Right cardiac atrium (tissue), 5 donors: ENCODE results near the gene DPEP3. TPM values are rescaled to one million over a fixed set of nuclear protein-coding genes. Genes with fewer than 3 reads are reported as not detected.

Source experiments
- ATAC-seq, 2 donors: fragments of 200-7000 bp; cut with Tn5 transposase; one replicate each; pipeline versions ENCODE4 v1.8.0 to v1.9.1; 2020; ENCODE audit warnings: moderate library complexity in 2 of 2, mild to moderate bottlenecking in 1 of 2
- DNase-seq, 3 donors: peaks; one replicate each; pipeline ENCODE4 v3.0.0-alpha.2; 2020
- H3K27ac ChIP-seq: one replicate; pipeline ENCODE4 v1.5.1; 2013; ENCODE audit warnings: mild to moderate bottlenecking, low read length, control low read depth, moderate library complexity
- H3K27me3 ChIP-seq: one replicate; pipeline ENCODE4 v1.6.1; 2013; ENCODE audit not compliant: control insufficient read depth, insufficient read depth
- H3K4me1 ChIP-seq: one replicate; pipeline ENCODE4 v1.6.1; 2013; ENCODE audit warnings: low read length; ENCODE audit not compliant: control insufficient read depth, insufficient read depth
- H3K4me3 ChIP-seq: one replicate; pipeline ENCODE4 v1.5.1; 2013; ENCODE audit warnings: low read length, control low read depth
- H3K9me3 ChIP-seq: one replicate; pipeline ENCODE4 v1.6.1; 2013; ENCODE audit warnings: low read length; ENCODE audit not compliant: control insufficient read depth
- WGBS: extraction: QIAGEN DNeasy Blood & Tissue Kit; methylation state at CpG from one replicate; pipeline ENCODE4 v1.1.7; 2013; 5-methylcytosine and 5-hydroxymethylcytosine counted together
- intact Hi-C, 4 donors: fragments of 100-400 bp; cut with DNase I; formaldehyde crosslinking; loops; one replicate each; pipeline versions ENCODE4 v1.11.0 to v1.14.0; 2022 to 2023
- polyA plus RNA-seq: library from polyadenylated mRNA; stranded (reverse); fragments of 200-250 nt; gene quantifications from one replicate; pipeline ENCODE4 v1.2.3, GENCODE V29; 2013
- total RNA-seq, 4 donors: library from RNA; stranded (reverse); fragmentation: NEBNext Ultra II Directional; extraction: Animal tissue kit (Norgen Biotek cat#: 25700); gene quantifications; one replicate each; pipeline ENCODE4 v1.2.1, GENCODE V29; 2021
- donor health status: healthy with polysubstance abuse.
- donor health status: DM: no; HTN: yes; CAD: no.
- donor health status: DM: no; HTN: no; CAD: no.
- donor health status: DM: no; HTN: yes; CAD: no; lungs with severe emphysema.
- donor health status: DM: yes; HTN: yes; CAD: no.

Gene DPEP3
- total and polyA plus RNA-seq, 5 donors, result not detected

DNA sequence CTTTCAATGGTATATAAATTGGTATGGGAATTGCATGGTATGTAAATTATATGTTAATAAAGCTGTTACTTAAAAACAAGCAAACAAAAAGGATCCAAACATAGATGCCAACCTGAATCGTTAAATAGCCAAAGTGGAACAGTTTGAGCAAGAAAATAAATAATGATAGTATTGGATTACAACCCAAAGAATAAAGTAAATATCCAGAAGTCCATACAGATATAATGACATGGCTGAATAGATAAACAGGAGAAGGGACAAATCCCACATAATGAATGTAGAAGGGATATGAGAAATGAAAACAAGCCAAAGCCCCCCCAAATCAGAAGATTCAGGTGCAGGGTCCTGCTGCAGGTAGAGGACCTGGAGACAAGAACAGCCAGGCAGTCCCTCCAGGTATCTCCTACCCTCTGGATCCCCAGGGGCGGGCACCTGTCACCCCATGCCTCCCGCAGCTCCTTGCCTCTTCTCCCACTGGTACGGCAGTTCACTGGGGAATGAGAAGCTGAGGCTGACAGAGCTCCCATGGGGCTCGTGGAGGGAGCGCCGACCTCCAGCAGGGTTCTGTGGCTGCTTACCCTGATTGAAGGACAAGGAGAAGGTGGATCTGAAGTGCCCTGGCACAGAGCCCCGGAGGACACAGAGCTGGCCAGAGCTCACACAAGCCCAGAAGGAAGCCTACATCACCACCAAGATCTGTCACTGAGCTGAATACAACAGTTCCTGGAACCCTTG, 26.5 kb downstream of the DPEP3 start:
- peaks cover 4% of the 10 kb centered on the region for H3K4me1 ChIP-seq
- WGBS, result 83% methylated on average over 8 of the region's 8 CpGs
- intact Hi-C loops, result no loop called here
- peak in 1 of 3 donors; percentile 55 for DNase-seq
- no peak overlapping the region for H3K4me3 ChIP-seq
- H3K9me3 ChIP-seq, result no peaks in the 10 kb centered on the region
- no peak overlapping the region for H3K27ac ChIP-seq
- no peak for ATAC-seq
- no peaks in the 10 kb centered on the region for H3K27me3 ChIP-seq

DNA sequence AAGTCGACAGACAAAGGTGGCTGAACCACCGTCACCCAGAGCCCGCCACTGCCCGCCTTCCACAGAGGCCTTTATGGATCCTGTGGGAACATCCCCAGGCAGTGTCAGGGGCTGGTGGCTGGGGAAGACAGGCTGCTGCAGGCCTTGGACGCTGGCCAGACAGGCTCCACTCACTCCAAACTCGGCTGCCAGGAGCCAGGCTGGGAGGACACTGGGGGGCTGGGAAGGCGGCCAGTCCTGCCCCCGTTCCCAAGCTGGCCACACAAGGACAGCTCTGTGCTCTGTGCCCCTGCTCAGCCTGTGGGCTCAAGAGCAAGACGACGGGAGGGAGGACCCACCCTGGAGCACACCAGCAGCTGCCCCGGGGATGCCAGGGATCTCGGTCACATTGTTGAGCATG, 28.8 kb downstream of the DPEP3 start:
- peak; percentile 67 to 92 (median 88) for DNase-seq
- peaks cover 4% of the 10 kb centered on the region for H3K4me1 ChIP-seq

DNA sequence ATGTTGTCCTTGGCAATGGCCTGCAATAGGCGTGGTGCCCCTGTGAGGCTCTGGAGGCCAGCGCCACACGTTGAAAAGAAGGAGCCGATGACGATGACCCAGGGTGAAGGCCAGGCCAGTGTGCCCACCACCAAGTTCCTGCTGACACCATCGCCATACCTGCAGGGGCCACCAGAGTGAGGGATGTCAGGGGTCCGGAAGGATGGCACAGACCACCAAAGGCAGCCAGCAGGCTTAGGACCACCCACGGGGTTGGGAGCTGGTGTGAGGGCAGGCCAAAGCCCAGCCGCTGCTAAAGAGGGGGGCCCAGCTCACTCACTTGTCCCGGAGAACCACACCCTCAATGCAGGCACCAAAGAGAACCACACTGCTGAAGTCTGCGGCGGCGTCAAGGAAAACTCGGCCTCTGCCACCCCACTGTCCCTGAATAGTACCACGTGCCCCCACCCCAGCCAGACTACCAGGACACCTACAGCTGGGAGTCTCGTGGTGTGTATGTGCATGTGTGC, 29.9 kb downstream of the DPEP3 start:
- ATAC-seq (no peak), DNase-seq (peak in 1 of 3 donors; percentile 57)
- Histone ChIP-seq H3K9me3 (no peaks in the 10 kb centered on the region), H3K27me3 (no peaks in the 10 kb centered on the region), H3K4me3 (no peak overlapping the region), H3K27ac (no peak overlapping the region), H3K4me1 (peaks cover 4% of the 10 kb centered on the region)
- intact Hi-C loops, result no loop called here
- 84% methylated on average over 16 of the region's 16 CpGs for WGBS

More for the DNA sequence above, 28.8 kb downstream of the DPEP3 start:
- Histone ChIP-seq H3K9me3 (no peaks in the 10 kb centered on the region), H3K27me3 (no peaks in the 10 kb centered on the region), H3K4me3 (no peak overlapping the region), H3K27ac (no peak overlapping the region)
- intact Hi-C loops, result no loop called here
- WGBS, result 32% methylated on average over 12 of the region's 12 CpGs
- ATAC-seq, result peak; percentile 47 to 66

DNA sequence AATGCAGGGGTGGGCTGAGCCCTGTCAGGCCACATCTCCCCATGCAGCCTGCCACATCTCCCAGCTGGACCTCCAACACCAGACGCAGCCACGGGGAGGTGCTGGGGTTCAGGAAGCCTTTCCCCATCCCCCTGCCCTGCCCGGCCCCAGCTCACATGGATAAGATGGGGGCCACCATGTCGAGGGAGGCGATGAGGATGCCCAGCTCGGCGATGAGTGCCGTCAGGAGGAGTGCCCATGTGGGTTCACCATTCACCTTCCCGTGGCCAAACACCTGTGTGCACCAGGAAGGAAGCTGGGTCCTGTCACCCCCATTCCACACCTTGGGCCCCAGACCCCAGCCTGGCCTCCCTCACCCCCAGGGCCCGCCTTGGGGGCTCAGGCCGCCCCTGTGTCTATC, 30.7 kb downstream of the DPEP3 start:
- peaks cover 4% of the 10 kb centered on the region for H3K4me1 ChIP-seq
- intact Hi-C loops, result no loop called here
- no peak overlapping the region for H3K27ac ChIP-seq
- ATAC-seq (no peak), DNase-seq (peak in 1 of 3 donors; percentile 65)
- H3K27me3 ChIP-seq, result no peaks in the 10 kb centered on the region
- no peaks in the 10 kb centered on the region for H3K9me3 ChIP-seq
- 89% methylated on average over 11 of the region's 11 CpGs for WGBS
- no peak overlapping the region for H3K4me3 ChIP-seq

DNA sequence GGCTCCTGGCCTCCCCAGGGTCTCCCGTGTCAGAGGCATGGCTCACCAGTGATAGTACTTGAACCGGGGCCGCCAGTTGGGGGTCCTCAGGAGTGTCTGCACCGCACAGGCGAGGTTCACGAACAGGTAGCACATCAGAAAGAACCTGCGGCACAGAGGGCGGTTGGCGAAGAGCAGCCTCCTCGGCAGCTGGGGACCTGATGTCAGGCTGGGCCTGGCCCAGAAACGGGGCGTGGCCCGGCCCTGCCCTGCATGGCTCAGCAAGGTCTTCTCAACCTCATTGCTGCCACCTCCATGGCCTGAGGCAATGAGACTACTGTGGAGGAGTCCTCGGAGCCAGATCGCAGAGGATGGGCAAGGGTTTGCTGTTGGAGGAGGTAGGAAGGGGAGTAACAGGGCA, 32.3 kb downstream of the DPEP3 start:
- no peak overlapping the region for H3K27ac ChIP-seq
- 96% methylated on average over 15 of the region's 15 CpGs for WGBS

DNA sequence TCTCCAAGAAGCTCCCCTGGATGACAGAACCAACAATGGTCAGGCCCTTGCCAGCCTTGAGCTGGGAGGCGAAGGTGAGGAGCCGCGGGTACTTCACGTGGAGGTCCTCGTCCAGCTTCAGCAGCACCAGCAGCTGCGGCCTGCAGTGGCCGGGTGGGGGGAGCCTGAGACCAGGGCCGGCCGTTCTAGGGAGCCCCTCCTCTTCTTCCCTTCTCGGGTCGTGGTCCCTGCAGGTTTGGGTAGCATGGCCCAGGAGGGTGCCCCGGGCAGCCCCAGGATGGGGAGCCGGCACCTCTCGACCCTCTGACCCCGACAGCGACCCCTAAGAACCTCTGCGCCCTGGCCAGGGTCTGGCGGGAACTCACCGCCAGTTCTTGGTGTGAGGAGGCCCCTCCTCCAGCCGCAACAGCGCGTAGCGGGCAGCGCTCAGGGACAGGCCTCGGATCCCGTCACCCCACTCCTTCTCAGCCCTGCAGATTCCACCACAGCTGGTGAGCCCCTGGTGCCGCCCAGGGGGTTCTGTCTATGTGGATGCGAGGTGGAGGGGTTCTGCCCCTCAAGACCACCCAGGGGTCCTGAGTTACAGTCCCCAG, 33.2 kb downstream of the DPEP3 start:
- no peaks in the 10 kb centered on the region for H3K27me3 ChIP-seq
- WGBS, result 92% methylated on average over 28 of the region's 28 CpGs
- no peak overlapping the region for H3K27ac ChIP-seq
- H3K4me3 ChIP-seq, result no peak overlapping the region
- no peak for ATAC-seq
- peaks cover 4% of the 10 kb centered on the region for H3K4me1 ChIP-seq
- intact Hi-C loops, result no loop called here
- DNase-seq, result peak in 2 of 3 donors; percentile 58 to 65
- H3K9me3 ChIP-seq, result no peaks in the 10 kb centered on the region

More for the DNA sequence above, 32.3 kb downstream of the DPEP3 start:
- DNase-seq, result peak in 2 of 3 donors; percentile 37 to 40
- ATAC-seq, result no peak
- intact Hi-C loops, result no loop called here
- no peak overlapping the region for H3K4me3 ChIP-seq
- H3K4me1 ChIP-seq, result peaks cover 4% of the 10 kb centered on the region
- H3K27me3 ChIP-seq, result no peaks in the 10 kb centered on the region
- no peaks in the 10 kb centered on the region for H3K9me3 ChIP-seq

DNA sequence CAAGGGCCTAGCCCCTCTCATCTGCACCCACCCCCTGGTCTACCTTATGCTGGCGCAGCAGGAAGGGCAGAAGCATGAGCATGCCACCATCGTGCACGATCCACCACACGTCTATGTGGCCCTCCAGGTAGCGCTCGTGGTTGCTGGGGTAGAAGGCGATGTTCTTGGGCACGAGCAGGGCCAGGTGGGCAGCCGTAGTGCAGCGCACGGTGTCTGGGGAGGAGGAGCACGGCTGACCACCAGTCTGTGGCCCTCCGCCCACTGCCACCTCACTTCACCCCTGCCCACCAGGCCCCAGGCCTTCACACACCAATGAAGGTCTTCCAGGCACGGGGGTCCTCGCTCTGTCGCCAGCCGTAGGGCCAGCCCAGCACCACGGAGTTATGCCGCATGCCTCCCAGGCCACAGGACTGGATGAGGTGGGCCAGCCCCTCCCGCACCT, 34.1 kb downstream of the DPEP3 start:
- Histone ChIP-seq H3K4me3 (no peak overlapping the region), H3K27ac (no peak overlapping the region), H3K4me1 (no peaks in the 10 kb centered on the region), H3K27me3 (no peaks in the 10 kb centered on the region), H3K9me3 (no peaks in the 10 kb centered on the region)
- 93% methylated on average over 20 of the region's 20 CpGs for WGBS
- intact Hi-C loops, result no loop called here
- ATAC-seq (no peak), DNase-seq (peak in 1 of 3 donors; percentile 65)

DNA sequence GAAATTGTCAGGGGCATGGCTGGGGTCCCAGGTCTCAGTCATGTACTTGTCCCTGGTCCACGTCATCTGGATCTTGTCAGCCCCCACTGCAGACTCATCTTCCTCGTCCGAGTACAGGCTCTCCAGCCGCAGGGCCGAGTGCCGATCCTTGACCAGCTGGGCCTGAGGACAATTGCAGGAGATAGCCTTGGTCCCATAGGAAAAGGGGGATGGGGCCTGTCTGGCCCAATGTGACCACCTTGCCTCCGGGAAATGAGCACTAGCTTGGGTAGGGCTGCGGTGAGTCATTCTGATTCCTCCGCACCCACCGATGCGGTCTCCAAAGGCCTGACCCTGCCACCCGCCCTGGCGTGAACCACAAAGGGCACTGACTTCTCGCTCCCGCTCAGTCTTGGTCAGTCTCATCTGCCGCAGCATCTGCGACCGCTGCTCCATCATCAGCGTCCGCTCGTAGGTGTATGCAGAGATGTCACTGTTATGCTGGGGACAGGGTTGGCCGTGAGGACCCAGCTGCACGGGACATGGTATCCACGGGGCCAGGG, 34.8 kb downstream of the DPEP3 start:
- H3K4me3 ChIP-seq, result no peak overlapping the region
- H3K4me1 ChIP-seq, result no peaks in the 10 kb centered on the region
- ATAC-seq (no peak), DNase-seq (peak in 2 of 3 donors; percentile 54 to 61)
- H3K27ac ChIP-seq, result no peak overlapping the region
- H3K27me3 ChIP-seq, result no peaks in the 10 kb centered on the region
- no peaks in the 10 kb centered on the region for H3K9me3 ChIP-seq
- intact Hi-C loops, result no loop called here
- WGBS, result 78% methylated on average over 24 of the region's 24 CpGs

DNA sequence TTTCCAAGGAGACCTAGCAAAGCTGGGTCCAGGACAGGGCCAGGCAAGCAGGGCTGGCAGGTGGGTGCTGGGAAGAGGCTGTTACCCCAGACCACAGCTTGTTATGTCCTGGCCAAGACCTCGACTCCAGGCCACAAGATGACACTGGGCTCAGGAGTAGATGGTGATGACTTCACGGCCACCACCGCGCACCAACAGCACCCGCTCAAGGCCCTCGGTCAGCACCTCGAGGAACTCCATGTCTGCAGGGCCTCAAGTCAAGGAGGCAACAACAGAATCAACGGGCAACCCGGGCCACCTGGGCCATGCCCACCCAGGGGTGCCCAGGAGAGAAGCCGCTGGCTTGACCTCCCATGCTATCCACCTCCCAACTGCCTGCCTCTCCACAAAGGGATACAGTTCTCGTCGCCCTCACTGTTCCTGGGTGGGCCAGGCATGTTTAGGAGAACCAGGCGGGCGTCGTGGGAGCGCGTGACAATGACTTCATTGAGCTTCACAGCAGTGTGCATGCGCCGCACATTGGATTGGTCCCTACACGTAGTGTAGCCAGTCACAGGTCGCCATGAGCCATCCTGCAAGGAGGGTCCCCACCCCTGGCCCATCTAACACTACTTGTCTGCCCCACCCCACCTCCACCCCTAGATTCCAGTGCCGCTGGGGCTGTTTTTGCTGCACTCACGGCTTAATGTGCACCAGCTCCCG, 35.5 kb downstream of the DPEP3 start:
- DNase-seq, result peak in 2 of 3 donors; percentile 62 to 66
- Histone ChIP-seq H3K4me1 (no peaks in the 10 kb centered on the region), H3K9me3 (no peaks in the 10 kb centered on the region), H3K27me3 (no peaks in the 10 kb centered on the region), H3K27ac (peak overlapping the region; percentile 2), H3K4me3 (no peak overlapping the region)
- ATAC-seq, result no peak
- intact Hi-C loops, result no loop called here
- WGBS, result 86% methylated on average over 24 of the region's 24 CpGs

DNA sequence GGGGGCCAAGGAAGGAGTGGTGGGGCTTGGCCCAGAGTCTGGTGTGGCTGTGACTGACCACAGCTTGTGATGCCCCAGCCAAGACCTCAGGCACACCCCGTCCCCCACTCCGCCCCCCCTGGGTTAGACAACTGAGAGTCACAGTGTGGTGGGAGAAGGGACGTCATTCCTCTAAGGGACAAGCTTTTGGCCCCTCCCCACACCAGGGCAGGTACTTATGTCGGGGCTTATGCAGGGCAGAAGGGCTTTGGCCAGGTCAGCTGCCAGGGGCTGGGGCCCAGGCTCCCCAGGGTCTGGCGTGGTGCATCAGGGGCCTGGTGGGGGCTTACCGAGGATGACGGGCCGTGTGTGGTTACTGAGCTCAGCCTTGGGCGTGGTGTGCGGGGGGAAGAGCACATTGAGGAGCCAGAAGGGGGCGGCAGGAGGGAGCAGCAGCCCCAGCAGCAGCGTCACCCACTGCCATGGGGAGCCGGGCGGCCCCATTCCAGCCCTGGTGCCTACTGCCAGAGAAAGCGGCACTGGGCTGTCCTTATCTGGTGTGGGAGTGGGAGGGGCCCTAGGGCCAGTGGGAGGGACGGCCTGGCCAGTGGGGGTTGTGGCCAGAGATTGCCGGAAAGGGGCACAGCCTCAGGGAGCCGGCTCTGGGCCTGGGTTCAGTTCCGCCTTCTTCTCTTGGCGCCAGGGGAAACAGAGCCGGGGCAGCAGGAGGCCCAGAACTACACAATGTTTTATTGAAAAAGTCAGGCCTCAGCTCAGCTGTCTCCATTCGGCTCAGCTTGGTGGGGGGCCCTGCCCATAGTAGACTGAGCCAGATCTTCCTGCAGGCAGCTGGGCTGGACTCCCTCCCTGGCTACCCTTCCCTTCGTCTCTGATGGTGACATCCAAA, 36.4 kb downstream of the DPEP3 start, which contains the start of gene LCAT:
TSS of gene LCAT (minus strand) at position 502 of the 886 bp plus-strand sequence. CDS start at position 483, 19 bp downstream.
- peak within 1 kb of the TSS; percentile 17 for H3K27ac ChIP-seq
- intact Hi-C loops, result no loop called here
- peak; percentile 87 to 94 (median 93) for DNase-seq
- no peak within 1 kb of the TSS for H3K4me3 ChIP-seq
- no peaks in the 10 kb centered on the region for H3K27me3 ChIP-seq
- peak; percentile 71 to 82 for ATAC-seq
- no peaks in the 10 kb centered on the region for H3K4me1 ChIP-seq
- 49% methylated on average over 23 of the region's 23 CpGs for WGBS
- H3K9me3 ChIP-seq, result no peaks in the 10 kb centered on the region
